ENCODE data around the gene SLC25A5.
"Not testable (repeated sequence)": the region's sequence is repeated elsewhere in the genome, so short reads cannot be mapped to it uniquely, and the experiment has no call there.

The SLC25A5 gene

GRCh38 chrX:119478504-119478903 lies 10.3 kb downstream of the SLC25A5 start:
- no peak for DNase-seq

- DNase-seq, result no peak
Observed at GRCh38 chrX:119479845-119480244, 11.6 kb downstream of the SLC25A5 start.

GRCh38 chrX:119481323-119481801 lies 13.1 kb downstream of the SLC25A5 start:
- peak; percentile 26 for DNase-seq

DNA sequence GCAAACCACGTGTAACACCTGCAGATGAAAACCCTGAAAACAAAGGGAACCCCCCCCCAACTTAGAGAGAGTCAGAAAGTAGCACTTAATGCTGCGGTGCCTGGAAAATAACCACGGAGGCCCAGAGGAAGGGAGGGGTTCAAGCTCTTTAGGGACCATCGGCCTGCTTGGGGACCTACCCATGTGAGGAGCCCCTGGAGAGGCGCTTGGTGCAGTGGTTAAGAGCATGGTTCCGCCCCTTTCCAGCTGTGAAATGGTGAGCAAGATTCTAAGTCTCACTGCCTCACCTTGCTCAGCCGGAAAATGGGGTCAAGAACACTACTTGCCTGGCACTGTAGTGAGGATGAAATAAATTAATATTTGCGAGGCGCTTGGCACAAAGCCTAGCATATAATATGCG lies 13.8 kb downstream of the SLC25A5 start:
- DNase-seq, result no peak

DNA sequence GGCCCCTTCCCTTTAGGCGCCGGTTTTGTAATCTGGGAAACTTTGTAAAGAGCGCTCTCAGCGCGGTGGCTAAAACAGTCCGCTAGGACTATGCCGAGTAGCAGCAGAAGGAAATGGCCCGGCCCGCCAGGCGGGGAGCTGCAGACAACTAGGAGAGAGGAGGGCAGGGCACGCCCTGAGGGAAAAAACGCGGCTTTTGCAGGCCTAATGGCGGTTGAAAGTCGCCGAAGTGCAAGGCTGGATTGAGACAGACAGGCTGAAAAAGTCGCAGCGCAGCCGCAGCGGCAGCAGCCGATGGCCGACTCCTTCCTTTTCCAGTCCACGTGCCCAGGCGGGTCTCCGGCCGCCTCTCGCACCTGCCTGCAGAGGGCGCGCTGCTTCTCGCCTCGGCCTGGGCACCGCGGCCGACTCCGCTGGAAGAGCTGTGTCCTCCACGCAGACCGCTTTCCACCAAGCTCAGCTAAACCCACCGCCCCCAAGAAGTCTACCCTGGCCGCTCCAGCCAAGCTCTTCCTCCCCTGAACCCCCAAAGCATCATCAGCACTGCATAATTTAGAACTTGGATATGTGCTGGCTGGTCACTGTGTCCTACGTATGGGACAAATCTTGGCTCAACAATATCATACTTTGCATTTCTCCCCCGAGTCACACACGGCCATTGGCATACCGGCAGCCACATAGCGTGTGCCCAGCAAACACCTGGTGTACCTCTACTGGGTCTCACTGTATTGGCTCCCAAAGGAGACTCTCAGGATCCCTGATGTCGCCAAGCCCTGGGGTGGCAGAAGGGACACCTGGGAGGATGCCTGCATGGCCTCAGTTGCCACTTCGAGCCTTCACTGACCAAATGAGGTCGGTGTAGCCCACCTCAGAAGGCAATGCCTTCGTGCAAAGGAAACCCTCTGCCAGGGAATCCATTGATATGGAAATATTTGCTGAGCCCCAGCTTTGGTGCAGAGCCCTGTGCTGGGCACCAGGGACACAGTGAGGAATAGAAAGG lies 14.5 kb downstream of the SLC25A5 start:
- DNase-seq, result peak; percentile 85

- no peak for DNase-seq
Observed at GRCh38 chrX:119486745-119487144, 18.5 kb downstream of the SLC25A5 start.

GRCh38 chrX:119487766-119488165 lies 19.5 kb downstream of the SLC25A5 start:
- not testable (repeated sequence) for DNase-seq

DNA sequence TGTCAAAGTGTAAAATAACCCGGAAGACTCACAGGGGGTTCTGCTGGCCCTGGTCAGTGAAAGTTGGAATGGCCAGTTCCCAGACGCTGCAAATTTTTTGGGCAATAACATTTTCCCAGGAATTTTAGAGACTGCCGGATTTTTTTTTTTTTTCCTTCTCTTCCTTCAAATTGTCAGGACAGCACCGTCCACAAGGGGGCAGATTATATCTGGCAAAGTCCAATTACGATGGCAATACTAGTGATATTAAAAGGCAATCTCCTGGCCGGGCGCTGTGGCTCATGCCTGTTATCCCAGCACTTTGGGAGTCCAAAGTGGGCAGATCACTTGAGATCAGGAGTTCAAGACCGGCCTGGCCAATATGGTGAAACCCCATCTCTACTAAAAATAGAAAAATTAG lies 20.5 kb downstream of the SLC25A5 start:
- peak; percentile 78 for DNase-seq

DNA sequence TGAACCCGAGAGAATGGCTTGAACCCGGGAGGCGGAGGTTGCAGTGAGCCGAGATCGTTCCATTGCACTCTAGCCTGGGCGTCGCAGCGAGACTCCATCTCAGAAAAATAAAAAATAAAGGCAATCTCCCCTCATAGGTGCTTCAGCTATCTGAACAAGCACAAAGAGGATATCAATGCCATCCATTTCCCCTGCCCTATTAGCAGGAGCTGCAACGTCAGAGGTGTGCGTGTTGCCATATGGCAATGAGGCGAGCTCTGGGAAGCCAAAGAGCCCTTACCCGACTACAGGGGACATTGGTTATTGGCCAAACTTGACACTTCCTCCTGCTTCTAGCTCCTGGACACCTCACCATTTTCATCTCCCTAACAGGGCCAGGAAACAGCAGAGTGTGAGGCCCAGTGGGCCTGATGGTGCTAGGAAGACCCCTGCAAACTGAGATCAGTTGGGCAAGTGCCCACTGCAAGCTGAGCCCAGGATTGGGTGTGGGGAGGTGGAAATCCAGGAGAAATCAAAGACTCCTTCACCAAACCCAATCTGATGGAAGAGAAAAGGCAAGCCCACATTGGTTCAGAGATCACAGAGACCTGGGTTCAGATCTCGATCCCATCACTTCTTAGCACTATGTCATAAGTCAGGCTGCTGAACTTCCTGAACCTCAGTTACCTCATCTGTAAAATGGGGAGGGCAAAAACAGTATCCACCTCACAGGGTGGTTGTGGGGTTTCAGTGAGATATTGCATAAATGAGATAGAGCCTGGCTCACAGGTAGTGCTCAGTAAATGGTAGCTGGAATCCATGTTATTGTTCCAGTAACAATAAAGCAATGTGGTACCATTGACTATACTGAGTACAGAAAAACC lies 21.2 kb downstream of the SLC25A5 start:
- DNase-seq, result no peak

- DNase-seq, result no peak
Observed at GRCh38 chrX:119492463-119492862, 24.2 kb downstream of the SLC25A5 start.

GRCh38 chrX:119493851-119494495 lies 25.7 kb downstream of the SLC25A5 start:
- DNase-seq, result not testable (repeated sequence)

GRCh38 chrX:119495734-119496726 lies 27.8 kb downstream of the SLC25A5 start:
- DNase-seq, result peak; percentile 68

DNA sequence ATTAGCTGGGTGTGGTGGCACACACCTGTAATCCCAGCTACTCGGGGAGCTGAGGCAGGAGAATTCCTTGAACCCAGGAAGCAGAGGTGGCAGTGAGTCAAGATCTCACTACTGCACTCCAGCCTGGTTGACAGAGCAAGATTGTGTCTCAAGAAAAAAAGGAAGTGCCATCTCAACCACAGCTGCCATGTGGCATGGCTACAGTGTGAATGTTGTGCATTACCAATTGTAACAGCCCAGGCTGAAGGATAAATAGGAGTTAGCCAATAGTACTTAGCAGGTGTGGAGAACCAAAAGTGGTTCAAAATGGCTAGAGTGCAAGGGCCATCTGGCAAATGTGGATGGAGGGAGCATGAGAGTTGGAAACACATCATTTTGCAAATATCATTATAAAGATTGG lies 28.9 kb downstream of the SLC25A5 start:
- DNase-seq, result no peak

DNA sequence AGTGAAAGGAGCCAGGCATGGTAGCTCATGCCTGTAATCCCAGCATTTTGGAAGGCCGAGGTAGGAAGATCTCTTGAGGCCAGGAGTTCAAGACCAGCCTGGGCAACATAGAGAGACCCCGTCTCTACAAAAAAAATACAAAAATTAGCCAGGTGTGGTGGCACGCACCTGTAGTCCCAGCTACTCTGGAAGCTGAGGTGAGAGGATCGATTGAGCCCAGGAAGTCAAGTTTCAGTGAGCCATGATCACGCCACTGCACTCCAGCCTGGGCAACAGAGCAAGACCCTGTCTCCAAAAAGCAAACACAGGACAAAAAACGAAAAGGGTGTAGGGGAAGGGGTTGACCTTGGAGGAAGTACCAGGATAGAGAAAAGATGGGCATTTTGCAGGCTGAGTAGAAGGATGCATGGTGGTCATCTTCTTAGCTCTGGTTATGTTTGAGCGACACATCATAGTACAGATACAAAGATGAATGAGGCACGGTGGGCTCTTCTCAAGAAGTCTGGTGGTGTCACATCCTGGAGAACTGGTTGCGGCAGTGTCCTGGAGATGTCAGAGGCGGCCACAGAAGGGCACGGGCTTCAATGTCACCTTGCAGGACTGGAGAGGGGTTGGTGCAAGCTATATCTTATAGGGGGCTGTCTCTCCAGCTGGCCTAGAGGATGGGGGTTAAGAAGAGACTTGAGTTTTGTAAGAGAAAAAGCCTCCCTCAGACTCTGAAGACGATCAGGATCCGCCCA lies 32.0 kb downstream of the SLC25A5 start:
- DNase-seq, result no peak

- no peak for DNase-seq
Observed at GRCh38 chrX:119501511-119502148, 33.4 kb downstream of the SLC25A5 start.

DNA sequence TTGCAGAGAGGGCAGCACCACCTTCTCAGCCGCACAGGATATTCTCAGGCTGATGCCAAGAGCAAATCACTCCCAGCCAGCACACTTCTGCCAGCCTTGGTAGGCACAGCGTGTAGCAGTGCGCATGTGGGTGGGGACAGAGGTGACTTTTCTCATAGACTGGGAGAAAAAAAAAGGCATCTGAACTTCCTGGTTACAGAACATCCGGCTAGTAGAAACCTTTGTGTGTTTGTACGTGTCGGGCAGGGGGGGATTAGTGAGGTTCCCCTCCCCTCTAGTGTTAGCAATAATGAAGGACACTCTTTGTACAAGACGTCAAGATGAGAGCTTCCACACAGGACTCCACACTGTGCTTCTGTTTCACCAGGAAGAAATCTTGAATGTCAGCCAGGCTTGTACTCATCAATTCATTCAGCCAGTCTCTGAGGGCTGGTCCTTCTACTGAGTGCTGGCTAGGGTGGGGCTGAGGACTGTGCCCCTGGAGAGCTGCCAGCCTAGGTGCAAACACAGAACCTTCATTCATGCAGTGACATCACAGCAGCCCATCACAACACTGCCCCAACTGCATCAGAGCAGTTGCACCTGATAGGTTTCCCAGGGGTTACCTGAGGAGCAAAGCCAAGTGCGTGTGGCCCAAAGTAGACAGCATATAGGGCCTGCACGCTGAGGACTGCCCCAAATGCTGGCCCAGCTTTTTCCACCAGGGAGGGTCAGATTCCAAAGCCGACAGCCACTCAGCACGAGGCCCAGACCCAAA lies 34.7 kb downstream of the SLC25A5 start:
- DNase-seq, result peak; percentile 84

- peak; percentile 51 for DNase-seq
Observed at GRCh38 chrX:119503484-119503861, 35.2 kb downstream of the SLC25A5 start.

DNA sequence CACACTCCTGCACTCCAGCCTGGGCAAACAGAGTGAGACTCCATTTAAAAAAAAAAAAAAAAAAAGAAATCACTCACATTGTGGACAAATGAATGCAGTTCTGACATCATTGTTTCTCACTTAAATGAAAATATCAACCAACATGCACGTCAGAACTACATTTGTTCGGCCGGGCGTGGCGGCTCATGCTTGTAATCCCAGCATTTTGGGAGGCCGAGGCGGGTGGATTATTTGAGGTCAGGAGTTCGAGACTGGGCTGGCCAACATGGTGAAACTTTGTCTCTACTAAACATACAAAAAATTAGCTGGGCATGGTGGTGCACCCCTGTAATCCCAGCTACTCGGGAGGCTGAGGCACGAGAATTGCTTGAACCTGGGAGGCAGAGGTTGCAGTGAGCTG lies 36.9 kb downstream of the SLC25A5 start:
- DNase-seq, result not testable (repeated sequence)

DNA sequence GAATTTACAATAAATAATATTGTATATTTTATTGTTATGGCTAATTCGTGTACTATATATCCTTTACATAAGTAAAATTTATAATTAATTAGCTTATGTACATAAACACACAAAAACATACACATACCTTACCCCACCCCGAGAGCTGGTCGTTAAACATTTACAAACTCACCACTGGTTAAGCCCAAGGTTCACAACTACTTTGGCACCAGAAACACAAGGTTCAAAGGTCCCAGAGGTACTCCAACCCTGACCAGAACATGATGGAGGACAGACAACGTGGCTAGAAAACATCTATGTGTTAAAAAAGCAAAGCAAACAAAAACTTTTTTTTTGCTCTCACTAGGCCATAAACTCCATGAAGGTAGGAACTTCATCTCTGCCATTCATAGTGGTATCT lies 37.7 kb downstream of the SLC25A5 start:
- DNase-seq, result peak; percentile 14

DNA sequence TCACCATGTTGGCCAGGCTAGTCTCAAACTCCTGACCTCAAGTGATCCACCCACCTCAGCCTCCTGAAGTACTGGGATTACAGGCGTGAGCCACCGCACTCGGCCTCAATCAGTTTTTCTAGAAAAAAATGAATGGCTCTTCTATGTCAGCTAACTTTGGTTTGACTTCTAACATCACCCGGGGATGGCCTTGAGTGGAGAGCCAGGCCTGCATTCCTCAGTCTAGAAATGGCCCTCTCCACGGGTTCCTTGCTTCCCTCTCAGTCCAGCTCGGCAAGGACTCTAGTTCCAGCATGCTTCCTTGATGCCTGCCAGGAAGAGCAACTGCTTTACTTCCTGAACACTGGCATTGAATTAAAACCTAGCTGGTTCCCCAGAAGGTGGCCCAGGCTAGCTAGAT lies 39.0 kb downstream of the SLC25A5 start:
- DNase-seq, result no peak

Measured in DMS53 (cell line).